ENCODE data around the gene VPS18.
"Not testable (repeated sequence)": the region's sequence is repeated elsewhere in the genome, so short reads cannot be mapped to it uniquely, and the experiment has no call there.

VPS18 gene, protein sequence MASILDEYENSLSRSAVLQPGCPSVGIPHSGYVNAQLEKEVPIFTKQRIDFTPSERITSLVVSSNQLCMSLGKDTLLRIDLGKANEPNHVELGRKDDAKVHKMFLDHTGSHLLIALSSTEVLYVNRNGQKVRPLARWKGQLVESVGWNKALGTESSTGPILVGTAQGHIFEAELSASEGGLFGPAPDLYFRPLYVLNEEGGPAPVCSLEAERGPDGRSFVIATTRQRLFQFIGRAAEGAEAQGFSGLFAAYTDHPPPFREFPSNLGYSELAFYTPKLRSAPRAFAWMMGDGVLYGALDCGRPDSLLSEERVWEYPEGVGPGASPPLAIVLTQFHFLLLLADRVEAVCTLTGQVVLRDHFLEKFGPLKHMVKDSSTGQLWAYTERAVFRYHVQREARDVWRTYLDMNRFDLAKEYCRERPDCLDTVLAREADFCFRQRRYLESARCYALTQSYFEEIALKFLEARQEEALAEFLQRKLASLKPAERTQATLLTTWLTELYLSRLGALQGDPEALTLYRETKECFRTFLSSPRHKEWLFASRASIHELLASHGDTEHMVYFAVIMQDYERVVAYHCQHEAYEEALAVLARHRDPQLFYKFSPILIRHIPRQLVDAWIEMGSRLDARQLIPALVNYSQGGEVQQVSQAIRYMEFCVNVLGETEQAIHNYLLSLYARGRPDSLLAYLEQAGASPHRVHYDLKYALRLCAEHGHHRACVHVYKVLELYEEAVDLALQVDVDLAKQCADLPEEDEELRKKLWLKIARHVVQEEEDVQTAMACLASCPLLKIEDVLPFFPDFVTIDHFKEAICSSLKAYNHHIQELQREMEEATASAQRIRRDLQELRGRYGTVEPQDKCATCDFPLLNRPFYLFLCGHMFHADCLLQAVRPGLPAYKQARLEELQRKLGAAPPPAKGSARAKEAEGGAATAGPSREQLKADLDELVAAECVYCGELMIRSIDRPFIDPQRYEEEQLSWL

DNA sequence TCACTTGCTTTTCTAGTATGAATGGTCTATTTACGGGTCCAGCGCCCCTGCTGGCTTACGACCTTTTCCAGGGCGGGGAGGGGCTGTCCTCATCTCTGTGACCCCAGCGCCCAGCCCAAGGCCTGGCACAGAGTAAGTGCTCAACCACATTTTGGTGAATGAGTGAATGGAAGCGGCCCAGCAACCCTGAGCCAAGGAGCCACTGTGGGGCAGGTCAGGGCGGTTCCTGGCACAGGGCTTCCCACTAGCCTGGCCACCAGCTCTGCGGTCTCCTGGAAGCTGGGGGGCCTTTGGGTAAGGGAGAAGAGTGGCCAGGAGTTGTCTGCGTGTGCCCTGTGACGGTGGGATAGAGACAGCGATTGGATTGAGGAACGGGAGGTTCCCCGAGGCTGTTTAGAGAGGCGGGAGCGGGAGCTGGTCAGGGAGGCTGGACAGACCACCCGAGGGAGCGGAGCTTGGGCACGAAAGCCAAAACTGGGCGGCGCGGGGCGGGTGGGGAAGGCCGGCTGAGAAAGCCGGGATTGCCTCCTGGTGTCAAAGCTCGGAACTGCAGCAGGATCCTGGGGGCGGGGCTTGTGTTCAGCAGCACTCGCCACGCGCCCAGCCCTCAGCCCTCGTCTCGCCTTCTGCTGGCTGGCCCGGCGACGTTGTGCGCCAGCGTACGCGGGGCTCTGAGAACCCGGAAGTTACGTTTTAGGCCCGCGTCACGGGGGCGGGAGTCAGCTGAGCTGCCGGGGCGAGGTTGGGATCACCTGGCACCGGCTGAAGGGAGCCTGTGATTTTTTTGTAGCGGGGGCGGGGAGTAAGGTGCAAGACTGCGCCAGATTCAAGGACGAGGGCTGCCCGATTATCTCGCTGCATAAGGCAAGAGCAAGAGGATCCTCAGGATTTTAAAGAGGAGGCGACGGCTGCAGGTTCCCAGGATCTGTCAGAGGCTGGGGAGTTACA is at the start of gene VPS18:
VPS18 (plus strand) TSS at position 718 of the 948 bp plus-strand sequence. CDS start 319 bp downstream, outside the sequence.
- DNase-seq, result peak; percentile 90

DNA sequence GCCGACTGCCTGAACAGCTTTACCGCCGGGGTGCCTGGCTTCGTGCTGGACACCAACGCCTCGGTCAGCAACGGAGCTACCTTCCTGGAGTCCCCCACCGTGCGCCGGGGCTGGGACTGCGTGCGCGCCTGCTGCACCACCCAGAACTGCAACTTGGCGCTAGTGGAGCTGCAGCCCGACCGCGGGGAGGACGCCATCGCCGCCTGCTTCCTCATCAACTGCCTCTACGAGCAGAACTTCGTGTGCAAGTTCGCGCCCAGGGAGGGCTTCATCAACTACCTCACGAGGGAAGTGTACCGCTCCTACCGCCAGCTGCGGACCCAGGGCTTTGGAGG is 49.6 kb upstream of the VPS18 start:
- DNase-seq, result no peak

DNA sequence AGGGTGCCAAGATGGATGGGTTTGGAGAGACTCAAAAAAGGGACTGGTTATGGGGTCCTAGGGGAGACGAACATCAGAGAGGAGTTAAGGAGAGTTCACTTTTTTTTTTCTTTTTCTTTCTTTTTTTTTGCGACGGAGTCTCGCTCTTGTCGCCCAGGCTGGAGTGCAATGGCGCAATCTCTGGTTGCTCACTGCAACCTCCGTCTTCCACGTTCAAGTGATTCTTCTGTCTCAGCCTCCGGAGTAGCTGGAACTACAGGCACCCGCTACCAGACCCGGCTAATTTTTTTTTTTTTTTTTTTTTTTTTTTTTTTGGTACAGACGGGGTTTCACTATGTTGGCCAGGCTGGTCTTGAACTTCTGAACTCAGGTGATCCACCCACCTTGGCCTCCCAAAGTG is 49.2 kb upstream of the VPS18 start:
- DNase-seq, result no peak

DNA sequence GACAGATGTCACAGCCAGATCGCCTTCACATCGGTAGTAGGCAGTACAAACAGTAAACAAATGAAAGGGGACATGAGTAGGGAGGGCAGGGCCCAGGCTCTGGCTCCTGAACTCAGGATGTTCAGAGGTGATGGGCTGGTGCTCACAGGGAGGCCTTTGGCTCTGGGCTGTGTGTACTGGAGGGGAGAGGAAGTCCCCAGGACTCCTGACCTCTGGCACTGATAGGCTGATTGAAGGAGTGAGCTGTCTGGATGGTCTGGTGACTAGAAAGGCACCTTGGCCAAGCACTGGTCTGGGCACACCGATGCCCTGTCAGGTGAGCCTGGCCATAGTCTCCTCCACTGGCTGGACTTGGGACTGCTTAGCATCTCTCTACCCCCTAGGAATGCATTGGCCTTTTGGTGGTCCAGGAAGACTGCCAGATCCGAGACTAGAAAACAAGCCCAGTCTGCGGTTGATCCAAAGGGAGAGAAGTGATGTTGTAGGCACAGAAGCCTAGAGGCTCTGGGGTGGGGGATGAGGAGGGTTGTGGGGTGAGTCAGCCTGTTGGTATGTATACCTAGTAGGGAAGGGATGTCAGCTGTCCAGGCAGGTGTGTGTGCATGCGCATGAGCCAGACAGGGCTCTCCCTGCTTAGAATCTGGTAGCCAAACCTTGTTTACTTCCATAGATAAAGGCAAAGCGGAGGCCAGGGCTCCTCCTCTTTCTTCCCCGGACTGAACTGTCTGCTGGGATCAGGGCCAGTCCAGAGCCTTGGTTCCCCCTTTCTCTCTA is 48.6 kb upstream of the VPS18 start:
- DNase-seq, result no peak

DNA sequence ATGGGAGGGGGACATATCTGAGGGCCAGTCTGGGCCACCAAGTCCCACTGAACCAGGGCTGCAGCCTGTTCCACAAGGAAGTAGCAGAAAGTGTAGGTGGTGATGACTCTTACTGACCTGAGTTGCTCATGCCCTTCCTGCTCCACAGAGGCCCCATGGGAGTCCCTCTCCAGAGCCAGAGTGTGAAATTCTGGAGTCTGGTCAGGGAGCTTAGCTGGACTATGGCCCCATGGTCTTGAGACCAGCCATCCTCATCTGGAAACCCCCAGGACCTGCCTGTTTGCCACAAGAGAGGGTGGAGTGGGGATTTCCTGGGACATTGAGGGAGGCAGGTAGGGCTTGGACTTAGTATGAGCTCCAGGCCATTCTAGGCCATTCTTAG is 47.4 kb upstream of the VPS18 start:
- DNase-seq, result no peak

DNA sequence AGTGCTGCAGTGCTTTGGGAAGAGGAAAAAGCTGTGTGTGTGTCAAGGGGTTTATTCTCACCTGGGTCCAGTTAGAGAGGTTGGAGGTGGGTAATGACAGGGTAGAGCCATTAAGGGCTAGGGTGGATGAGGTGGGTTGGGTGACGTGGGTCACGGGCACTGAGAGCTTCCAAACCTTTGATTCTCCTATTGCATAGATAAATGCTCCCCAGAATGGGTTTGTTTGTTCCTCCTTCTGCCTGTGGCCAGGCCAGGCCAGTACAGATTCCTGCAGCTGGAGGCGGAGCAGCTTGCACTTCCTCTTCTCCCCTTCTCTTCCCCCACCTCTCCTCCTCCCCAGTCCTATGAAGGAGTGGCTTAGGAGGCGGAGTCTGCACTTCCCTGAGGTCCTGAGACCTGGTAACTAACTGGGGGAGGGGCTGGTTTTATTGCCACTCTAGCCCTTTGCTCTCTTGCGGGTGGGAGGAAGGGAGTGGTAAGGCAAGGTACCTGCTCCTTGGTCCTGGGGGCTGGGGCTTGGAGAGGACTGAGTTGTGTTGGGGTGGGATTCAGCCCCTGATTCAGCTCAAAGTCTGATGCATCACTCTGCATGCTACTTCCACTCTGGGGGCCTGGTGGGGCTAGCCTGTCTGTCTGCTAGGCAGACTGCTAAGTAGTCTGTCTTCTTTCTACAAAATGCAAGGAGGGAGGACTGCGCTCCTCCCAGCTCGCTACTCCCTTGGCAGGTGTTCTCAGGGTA is 46.9 kb upstream of the VPS18 start:
- DNase-seq, result no peak

DNA sequence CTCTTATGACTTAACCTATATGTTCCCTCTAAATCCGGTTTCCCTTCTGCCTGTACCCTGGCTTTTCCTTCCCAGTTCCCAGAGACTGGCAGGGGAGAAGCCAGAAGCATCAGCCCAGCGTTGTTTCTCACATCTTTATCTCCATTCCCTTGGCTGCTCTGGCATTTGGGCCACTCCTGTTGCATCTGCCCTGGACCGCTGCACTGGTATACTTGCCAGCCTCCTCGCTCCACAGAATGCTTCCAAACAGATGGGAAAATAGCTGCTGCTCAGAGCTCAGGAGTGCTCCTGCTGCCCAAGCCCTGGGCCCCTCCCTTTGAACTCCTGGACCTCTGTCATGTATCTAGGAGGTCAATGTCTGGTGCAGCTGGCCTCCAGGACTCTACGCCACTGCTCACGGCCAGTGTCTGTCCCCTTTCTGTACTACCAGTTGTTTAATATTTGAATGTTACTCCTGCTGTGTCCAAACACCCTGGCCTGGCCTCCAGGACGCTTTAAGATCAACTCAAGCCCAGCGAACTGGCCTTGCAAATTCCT is 43.6 kb upstream of the VPS18 start:
- no peak for DNase-seq

DNA sequence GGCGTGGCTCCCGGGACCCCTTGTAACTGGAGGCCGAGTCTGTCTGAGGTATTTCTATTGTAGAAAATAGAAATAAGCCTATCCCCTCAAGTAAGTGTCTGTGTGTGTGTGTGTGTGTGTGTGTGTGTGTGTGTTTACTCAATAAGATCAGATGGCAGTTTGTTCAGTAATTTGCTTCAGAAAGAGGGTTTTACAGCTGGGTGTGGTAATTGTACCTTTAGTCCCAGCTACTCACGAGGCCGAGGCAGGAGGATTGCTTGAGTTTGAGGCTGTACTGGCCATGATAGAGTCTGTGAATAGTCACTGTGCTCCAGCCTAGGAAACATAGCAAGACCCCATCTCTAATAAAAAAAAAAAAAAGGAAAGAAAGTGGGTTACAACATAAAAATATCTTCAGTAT is 41.7 kb upstream of the VPS18 start:
- DNase-seq, result no peak

DNA sequence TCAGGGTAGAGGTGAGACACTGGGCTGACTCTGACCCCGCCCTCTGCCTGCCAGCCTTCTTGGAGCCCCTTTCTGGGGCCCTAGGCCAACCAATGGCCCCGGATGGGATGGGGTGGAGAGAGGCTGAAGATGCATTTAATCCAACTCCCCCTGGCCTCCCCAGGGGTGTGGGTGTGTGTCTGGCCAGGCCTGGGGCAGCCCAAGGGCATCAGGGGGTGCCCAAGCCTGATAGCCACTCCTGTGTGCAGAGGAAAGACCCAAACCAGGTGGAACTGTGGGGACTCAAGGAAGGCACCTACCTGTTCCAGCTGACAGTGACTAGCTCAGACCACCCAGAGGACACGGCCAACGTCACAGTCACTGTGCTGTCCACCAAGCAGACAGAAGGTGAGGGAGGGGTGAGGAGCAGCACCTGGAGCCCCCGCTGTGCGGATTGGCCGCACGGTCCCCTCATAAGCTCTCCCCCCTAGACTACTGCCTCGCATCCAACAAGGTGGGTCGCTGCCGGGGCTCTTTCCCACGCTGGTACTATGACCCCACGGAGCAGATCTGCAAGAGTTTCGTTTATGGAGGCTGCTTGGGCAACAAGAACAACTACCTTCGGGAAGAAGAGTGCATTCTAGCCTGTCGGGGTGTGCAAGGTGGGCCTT is 40.9 kb upstream of the VPS18 start:
- no peak for DNase-seq

DNA sequence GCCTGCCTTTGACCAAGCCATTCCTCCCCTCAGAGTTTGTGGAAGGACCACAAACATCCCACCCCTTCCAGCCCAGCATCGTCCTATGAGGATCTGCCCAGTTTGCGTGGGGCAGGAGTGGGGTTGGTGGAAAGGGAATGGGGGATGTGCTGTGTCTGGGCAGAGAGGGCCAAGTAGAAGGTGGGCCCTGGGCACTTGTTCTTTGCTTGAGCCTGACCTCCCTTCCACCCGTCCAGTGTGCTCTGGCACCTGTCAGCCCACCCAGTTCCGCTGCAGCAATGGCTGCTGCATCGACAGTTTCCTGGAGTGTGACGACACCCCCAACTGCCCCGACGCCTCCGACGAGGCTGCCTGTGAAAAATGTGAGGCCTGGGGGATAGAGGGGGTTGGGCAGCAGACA is 40.1 kb upstream of the VPS18 start:
- DNase-seq, result no peak

DNA sequence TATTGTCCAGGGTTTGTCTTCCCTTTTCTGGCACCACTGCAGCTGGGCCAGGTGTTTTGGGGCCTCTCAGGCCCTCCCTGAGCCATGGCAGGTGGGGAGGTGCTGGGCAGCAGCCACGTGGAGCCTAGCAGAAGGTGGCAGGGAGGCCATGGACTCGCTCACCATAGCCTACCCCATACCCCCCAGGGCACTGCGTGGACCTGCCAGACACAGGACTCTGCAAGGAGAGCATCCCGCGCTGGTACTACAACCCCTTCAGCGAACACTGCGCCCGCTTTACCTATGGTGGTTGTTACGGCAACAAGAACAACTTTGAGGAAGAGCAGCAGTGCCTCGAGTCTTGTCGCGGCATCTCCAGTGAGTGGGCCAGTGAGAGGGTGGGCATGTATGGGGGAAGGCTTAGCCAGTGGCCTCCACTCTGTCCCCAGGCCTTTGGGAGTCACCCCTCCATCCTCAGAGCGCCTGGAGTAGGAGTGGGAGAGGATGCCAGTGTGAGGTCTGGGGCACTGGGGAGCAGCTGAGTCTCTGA is 38.5 kb upstream of the VPS18 start:
- DNase-seq, result no peak

DNA sequence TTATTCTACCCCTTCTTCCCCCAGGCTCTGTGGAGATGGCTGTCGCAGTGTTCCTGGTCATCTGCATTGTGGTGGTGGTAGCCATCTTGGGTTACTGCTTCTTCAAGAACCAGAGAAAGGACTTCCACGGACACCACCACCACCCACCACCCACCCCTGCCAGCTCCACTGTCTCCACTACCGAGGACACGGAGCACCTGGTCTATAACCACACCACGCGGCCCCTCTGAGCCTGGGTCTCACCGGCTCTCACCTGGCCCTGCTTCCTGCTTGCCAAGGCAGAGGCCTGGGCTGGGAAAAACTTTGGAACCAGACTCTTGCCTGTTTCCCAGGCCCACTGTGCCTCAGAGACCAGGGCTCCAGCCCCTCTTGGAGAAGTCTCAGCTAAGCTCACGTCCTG is 37.5 kb upstream of the VPS18 start:
- DNase-seq, result no peak

DNA sequence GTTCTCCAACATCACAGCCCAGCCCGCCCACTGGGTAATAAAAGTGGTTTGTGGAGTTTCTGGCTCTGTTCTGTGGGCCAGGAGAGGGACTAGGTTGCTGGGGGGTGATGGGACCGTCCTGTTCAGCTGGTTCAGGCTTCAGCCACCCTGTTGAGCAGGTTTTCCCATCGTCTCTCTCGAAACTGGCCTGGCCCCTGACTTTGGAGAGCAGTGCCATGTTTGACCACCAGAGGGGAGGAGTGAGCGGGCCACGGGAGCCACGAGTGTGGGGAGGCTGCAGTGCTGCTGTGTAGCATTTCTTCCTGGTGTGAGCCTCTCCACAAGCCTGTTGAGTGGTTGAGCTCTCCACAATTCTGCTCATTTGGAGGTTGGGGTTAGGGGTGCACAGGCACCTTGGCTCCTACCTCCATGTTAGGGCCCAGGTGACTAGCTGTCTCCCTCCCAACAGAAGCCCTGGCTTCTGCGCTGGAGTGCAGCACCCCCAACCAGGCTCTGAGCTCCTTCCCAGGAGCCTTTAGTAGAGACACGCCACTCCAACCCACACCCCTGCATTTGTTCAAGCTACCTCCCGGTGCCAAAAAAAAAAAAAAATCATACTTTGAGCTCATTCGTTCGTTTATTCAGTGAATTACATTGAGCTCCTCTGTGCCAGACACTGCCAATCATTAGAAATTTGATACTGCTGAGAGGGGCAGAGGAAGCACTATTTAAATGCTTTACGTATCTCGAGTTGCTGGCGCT is 36.5 kb upstream of the VPS18 start:
- DNase-seq, result peak; percentile 41

DNA sequence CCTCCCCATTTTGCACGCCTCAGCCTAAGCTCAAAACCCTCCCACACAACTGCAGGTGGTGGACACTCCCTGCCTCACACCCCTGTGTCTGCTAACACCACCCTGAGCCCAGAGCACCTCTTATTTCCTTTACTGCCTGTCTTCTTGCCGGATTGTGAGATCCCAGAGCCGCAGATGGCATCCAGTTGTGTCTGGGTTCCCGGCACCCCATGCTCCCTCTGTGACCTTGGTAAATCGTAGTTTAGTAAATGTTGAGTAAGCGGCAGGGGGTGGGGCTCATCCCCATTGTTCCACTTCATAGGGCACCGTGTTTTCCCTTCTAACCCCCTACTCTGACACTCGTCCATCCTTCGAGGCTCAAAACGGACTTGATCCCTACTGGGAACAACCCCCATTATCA is 35.5 kb upstream of the VPS18 start:
- no peak for DNase-seq

DNA sequence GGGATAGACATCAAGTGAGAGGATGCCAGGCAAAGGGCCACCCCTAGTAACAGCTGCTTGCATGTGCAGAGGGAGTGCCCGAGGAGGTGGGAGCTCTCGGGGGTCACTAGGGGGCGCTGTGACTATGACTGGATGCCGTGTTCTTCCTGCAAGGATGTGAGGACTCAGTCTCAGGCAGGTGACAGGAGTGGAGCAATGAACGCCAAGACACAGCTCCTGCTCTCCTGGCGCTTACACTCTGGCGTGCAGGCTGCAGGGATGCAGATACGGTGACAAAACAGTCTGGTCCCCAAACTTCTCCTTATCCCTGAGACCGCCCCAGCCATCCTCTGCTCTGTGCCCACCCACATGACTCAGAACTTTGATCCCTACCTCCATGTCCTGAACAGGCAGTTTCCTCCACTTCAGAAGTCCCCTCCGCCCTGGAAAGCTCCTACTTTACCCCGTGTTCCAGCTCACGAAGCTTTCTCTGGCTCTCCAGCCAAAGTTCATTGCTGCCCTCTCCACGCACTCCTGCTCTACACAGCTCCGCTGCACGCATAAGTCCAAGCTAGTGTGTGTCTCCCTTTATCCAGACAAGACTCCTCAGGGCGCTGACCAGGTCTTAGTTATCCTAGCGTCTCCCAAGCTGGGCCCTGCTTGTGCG is 34.9 kb upstream of the VPS18 start:
- DNase-seq, result peak; percentile 65

DNA sequence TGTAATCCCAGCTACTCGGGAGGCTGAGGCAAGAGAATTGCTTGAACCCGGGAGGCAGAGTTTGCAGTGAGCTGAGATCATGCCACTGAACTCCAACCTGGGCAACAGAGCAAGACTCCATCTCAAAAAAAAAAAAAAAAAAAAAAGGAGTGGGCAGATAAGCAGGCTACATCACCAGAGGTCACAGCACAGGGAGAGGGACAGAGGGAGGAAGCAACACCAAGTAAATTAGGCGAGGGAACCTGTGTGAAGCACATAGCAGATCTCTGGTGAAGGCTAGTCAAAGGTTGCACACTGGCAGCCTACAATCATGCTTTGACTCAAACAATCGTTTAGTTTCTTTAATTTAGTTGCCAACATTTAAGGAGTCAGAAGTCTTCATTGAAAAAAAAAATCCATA is 33.1 kb upstream of the VPS18 start:
- not testable (repeated sequence) for DNase-seq

DNA sequence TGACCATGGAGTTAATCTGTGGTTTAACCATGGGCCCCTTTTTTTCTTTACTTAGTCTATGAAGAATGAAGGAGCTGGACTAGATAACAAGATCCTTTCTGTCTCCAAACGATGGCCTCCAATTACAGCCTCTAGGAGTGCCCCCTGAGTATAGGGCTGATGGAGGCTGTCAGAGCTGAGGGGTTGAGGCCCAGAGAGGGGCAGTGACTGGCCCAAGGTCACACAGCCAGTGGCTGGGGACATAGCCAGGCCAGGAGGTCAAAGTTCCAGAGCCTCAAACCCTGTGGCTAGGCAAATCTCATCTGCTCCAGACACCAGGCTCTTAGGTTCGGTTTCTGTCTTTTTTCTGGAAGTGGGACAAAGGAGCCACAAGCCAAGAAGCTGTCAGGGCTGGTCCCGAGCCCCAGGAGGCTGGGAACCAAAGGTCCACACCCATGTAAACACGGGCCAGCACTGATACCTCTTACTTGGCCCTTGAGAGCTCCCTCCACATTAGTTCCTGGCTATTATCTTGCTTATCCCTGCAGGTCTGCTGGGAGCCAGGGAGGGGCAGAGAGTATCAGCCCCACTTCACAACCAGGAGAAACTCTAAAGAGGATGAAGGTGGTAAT is 30.5 kb upstream of the VPS18 start:
- DNase-seq, result no peak

DNA sequence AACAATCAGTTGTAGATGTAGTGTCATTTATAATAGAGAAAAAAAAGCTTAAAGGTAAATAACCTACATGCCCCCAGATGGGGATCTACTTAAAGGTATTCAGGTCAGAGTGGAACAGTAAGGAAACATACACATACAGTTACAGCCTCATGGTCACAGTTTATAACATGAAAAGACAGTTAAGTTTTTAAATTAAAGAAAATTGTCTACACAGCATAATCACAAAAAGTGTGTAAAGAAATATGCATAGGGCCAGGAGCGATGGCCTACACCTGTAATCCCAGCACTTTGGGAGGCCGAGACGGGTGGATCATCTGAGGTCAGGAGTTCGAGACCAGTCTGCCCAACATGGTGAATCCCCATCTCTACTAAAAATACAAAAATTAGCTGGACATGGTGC is 27.1 kb upstream of the VPS18 start:
- DNase-seq, result no peak

DNA sequence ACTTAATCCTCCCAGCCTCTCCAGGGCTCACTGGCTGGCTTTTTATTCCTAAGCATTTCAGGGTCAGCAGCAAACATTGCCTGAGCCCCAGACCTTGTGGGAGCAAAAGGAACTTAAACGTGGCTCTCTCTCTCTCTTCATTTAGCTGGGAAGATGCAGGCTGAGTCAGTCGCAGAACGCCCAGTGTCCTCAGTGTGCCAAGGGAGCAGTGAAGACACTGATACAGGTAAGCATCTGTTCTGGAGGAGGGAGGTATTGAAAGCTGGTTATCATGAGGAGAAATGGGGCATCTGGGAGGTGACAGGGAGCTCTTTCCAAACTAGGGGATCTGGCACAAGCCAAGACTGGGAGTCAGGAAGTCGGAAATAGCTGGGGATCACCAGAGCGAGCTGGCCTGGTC is 24.6 kb upstream of the VPS18 start:
- no peak for DNase-seq
